ACHN (cell line): ENCODE data around the gene RHOT1.
"Not testable (repeated sequence)": the region's sequence is repeated elsewhere in the genome, so short reads cannot be mapped to it uniquely, and the experiment has no call there.

ENCODE experiments used
- DNase-seq: peaks from one replicate; pipeline ENCODE4 v3.0.0-alpha.2; 2015
- in situ Hi-C: cut with HindIII; loops from 2 replicates; pipeline ENCODE4 v1.10.0; 2017; ENCODE audit warnings: low sequenced_read_pairs, low pct_ligation_motif_present, low pct_unique_long_range_greater_than_20kb

Gene RHOT1

GRCh38 chr17:32148351-32148750, 6.0 kb downstream of the RHOT1 start:
- in situ Hi-C loops: loop anchor here (25.0 kb wide), 1 partner anchor 136 kb away; the partner anchor contains the start of gene LRRC37B
- DNase-seq: no peak

GRCh38 chr17:32150358-32150757, 8.1 kb downstream of the RHOT1 start:
- no peak for DNase-seq
- in situ Hi-C loops: no loop called here

GRCh38 chr17:32152130-32152529, 9.8 kb downstream of the RHOT1 start:
- no peak for DNase-seq
- in situ Hi-C loops: no loop called here

- DNase-seq: no peak
- in situ Hi-C loops: no loop called here
Measured at GRCh38 chr17:32155896-32156295, 13.6 kb downstream of the RHOT1 start.

- DNase-seq: no peak
- in situ Hi-C loops: no loop called here
Measured at GRCh38 chr17:32156656-32157055, 14.4 kb downstream of the RHOT1 start.

- peak; percentile 22 for DNase-seq
Measured at GRCh38 chr17:32157225-32157624, 14.9 kb downstream of the RHOT1 start.

GRCh38 chr17:32158870-32159585, 16.7 kb downstream of the RHOT1 start:
- in situ Hi-C loops: no loop called here
- DNase-seq: peak; percentile 53

More at GRCh38 chr17:32157225-32157624, 14.9 kb downstream of the RHOT1 start:
- in situ Hi-C loops: no loop called here

GRCh38 chr17:32159586-32160438, 17.5 kb downstream of the RHOT1 start:
- in situ Hi-C loops: no loop called here
- DNase-seq: peak; percentile 75

- in situ Hi-C loops: no loop called here
- DNase-seq: no peak
Measured at GRCh38 chr17:32160526-32160925, 18.2 kb downstream of the RHOT1 start.

GRCh38 chr17:32161029-32161428, 18.7 kb downstream of the RHOT1 start:
- in situ Hi-C loops: no loop called here

GRCh38 chr17:32161506-32162365, 19.4 kb downstream of the RHOT1 start:
- in situ Hi-C loops: no loop called here
- DNase-seq: peak; percentile 94

More at GRCh38 chr17:32161029-32161428, 18.7 kb downstream of the RHOT1 start:
- DNase-seq: peak; percentile 98

- DNase-seq: no peak
- in situ Hi-C loops: no loop called here
Measured at GRCh38 chr17:32174889-32175288, 32.6 kb downstream of the RHOT1 start.

GRCh38 chr17:32178679-32179078, 36.4 kb downstream of the RHOT1 start:
- DNase-seq, in situ Hi-C loops: not testable (repeated sequence)

GRCh38 chr17:32179103-32179502, 36.8 kb downstream of the RHOT1 start:
- DNase-seq, in situ Hi-C loops: not testable (repeated sequence)

GRCh38 chr17:32179526-32179925, 37.2 kb downstream of the RHOT1 start:
- in situ Hi-C loops, DNase-seq: not testable (repeated sequence)

GRCh38 chr17:32180262-32180661, 38.0 kb downstream of the RHOT1 start:
- DNase-seq, in situ Hi-C loops: not testable (repeated sequence)

- in situ Hi-C loops: no loop called here
- no peak for DNase-seq
Measured at GRCh38 chr17:32185875-32186274, 43.6 kb downstream of the RHOT1 start.

- DNase-seq: no peak
- in situ Hi-C loops: no loop called here
Measured at GRCh38 chr17:32187271-32187670, 45.0 kb downstream of the RHOT1 start.

GRCh38 chr17:32189343-32189742, 47.0 kb downstream of the RHOT1 start:
- in situ Hi-C loops: no loop called here
- no peak for DNase-seq
